K562 (cell line): ENCODE measurements around the gene CA6.
"Not testable (repeated sequence)": the region's sequence is repeated elsewhere in the genome, so short reads cannot be mapped to it uniquely, and the experiment has no call there.

Experiments
- CTCF ChIP-seq, 3 experiments: IDR thresholded peaks in 2 of 3; conservative IDR thresholded peaks in 1 of 3; 2 replicates each; pipeline ENCODE4 v1.5.1; 2011 to 2012; ENCODE audit warnings: low read length in 3 of 3, mild to moderate bottlenecking in 3 of 3, control low read depth in 2 of 3, improper control_type of control experiment in 1 of 3, inconsistent platforms in 1 of 3, low read depth in 1 of 3, mixed read lengths in 1 of 3, moderate library complexity in 1 of 3; ENCODE audit not compliant: insufficient read depth in 2 of 3
- HCFC1 ChIP-seq: IDR thresholded peaks from 2 replicates; pipeline ENCODE4 v1.6.1; 2012; ENCODE audit warnings: low read depth, low read length, improper control_type of control experiment
- HNRNPUL1 ChIP-seq: fragments of 200-400 bp; formaldehyde crosslinking; IDR thresholded peaks from 2 replicates; pipeline ENCODE4 v1.6.1; 2017; ENCODE audit warnings: low read length
- JUN ChIP-seq, 2 experiments: sonication (generic) in 1 of 2; formaldehyde crosslinking in 1 of 2; IDR thresholded peaks; 2 replicates each; pipeline versions ENCODE4 v1.6.1 to v1.8.0; 2012 to 2022; ENCODE audit warnings: borderline replicate concordance in 2 of 2, mild to moderate bottlenecking in 2 of 2, improper control_type of control experiment in 1 of 2, low read depth in 1 of 2, low read length in 1 of 2, missing genetic modification reagents in 1 of 2
- JUNB ChIP-seq: fragments of 450-650 bp; formaldehyde crosslinking; conservative IDR thresholded peaks from 2 replicates; pipeline ENCODE4 v1.4.0; 2020; ENCODE audit warnings: mild to moderate bottlenecking
- MEF2D ChIP-seq: conservative IDR thresholded peaks from 2 replicates; pipeline ENCODE4 v1.6.1; 2016; ENCODE audit warnings: low read depth, missing genetic modification characterization, missing compliant biosample characterization
- PHF8 ChIP-seq: fragments of 200-600 bp; sonication (generic); IDR thresholded peaks from 2 replicates; pipeline ENCODE4 v1.6.1; 2012; ENCODE audit warnings: mixed run types, mild to moderate bottlenecking, inconsistent platforms, low read length, moderate library complexity, borderline replicate concordance
- POLR2A ChIP-seq: fragments of 450-650 bp; conservative IDR thresholded peaks from 2 replicates; pipeline ENCODE4 v1.6.1; 2016
- RBM17 ChIP-seq: fragments of 200-400 bp; formaldehyde crosslinking; IDR thresholded peaks from 2 replicates; pipeline ENCODE4 v1.6.1; 2017; ENCODE audit warnings: low read depth, mild to moderate bottlenecking, low read length, borderline replicate concordance
- SMARCE1 ChIP-seq: fragments of 450-650 bp; IDR thresholded peaks from 2 replicates; pipeline ENCODE4 v1.7.1; 2016; ENCODE audit warnings: mild to moderate bottlenecking
- SPI1 ChIP-seq: IDR thresholded peaks from 2 replicates; pipeline ENCODE4 v1.6.1; 2011; ENCODE audit warnings: low read depth, low read length, control low read depth, borderline replicate concordance
- SRF ChIP-seq, 2 experiments: fragments of 250-450, 450-650 bp in 1 of 2; sonication (Bioruptor Pico) in 1 of 2; sonication (generic) in 1 of 2; formaldehyde crosslinking; IDR thresholded peaks; 2 replicates each; pipeline versions ENCODE4 v1.5.0 to v1.5.1; 2020 to 2022; ENCODE audit warnings: mild to moderate bottlenecking in 1 of 2, missing genetic modification reagents in 1 of 2
- ZBTB2 ChIP-seq: fragments of 450-650 bp; IDR thresholded peaks from 2 replicates; pipeline ENCODE4 v1.6.1; 2016; ENCODE audit warnings: antibody characterized with exemption
- ZNF354B ChIP-seq: fragments of 250-450 bp; sonication (Bioruptor Pico); IDR thresholded peaks from 2 replicates; pipeline ENCODE4 v1.4.0; 2020

GRCh38 chr1:8917536-8917935 lies 28.1 kb upstream of the CA6 start:
- not testable (repeated sequence) for TF ChIP-seq SPI1; CTCF (IDR thresholded peaks at IDR 0.05 in 2 of 3, conservative IDR thresholded peaks at IDR 0.05 in 1 of 3; ENCODE audit: insufficient read depth in 2 of 3, low read depth in 1 of 3, low read length in 3 of 3); PHF8; ZNF354B (CRISPR knock-in tag); RBM17; POLR2A; SRF (CRISPR knock-in tag; IDR thresholded peaks at IDR 0.05); HNRNPUL1; SMARCE1; MEF2D (tag); ZBTB2; JUNB (CRISPR knock-in tag); HCFC1; JUN (IDR thresholded peaks at IDR 0.05; ENCODE audit: borderline replicate concordance, low read depth, low read length); JUN (CRISPR knock-in tag; IDR thresholded peaks at IDR 0.05; ENCODE audit: borderline replicate concordance)
